Peyer's patch (tissue), 4 donors: ENCODE results near the gene TBXT.

Experiments
- POLR2A ChIP-seq, 2 donors: fragments of 450-650 bp; IDR thresholded peaks; one replicate each; pipeline ENCODE4 v1.5.1; 2017; ENCODE audit warnings: antibody characterized with exemption in 2 of 2, mild to moderate bottlenecking in 2 of 2, moderate library complexity in 2 of 2
- TF ChIP-seq, protein P1 (sequence below), 6 experiments: fragments of 450-650 bp in 4 of 6; fragments of 200-600 bp in 2 of 6; sonication (generic) in 1 of 6; IDR thresholded peaks; one replicate each; pipeline ENCODE4 v1.5.1; 2017 to 2019; ENCODE audit warnings: antibody characterized with exemption in 6 of 6, mild to moderate bottlenecking in 3 of 6, moderate library complexity in 1 of 6

GRCh38 chr6:166176106-166176505 is 8.5 kb upstream of the TBXT start:
- TF ChIP-seq, protein P1, sequence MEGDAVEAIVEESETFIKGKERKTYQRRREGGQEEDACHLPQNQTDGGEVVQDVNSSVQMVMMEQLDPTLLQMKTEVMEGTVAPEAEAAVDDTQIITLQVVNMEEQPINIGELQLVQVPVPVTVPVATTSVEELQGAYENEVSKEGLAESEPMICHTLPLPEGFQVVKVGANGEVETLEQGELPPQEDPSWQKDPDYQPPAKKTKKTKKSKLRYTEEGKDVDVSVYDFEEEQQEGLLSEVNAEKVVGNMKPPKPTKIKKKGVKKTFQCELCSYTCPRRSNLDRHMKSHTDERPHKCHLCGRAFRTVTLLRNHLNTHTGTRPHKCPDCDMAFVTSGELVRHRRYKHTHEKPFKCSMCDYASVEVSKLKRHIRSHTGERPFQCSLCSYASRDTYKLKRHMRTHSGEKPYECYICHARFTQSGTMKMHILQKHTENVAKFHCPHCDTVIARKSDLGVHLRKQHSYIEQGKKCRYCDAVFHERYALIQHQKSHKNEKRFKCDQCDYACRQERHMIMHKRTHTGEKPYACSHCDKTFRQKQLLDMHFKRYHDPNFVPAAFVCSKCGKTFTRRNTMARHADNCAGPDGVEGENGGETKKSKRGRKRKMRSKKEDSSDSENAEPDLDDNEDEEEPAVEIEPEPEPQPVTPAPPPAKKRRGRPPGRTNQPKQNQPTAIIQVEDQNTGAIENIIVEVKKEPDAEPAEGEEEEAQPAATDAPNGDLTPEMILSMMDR (IDR thresholded peaks at IDR 0.05): no peak
- TF ChIP-seq POLR2A (IDR thresholded peaks at IDR 0.05): no peak
